GM21717 (cell line): ENCODE results near the gene MPDU1.

Source experiments
- ATAC-seq: cut with Tn5 transposase; IDR thresholded peaks from one replicate; pipeline ENCODE4 v1.9.1; 2021; ENCODE audit warnings: mild to moderate bottlenecking, moderate library complexity; ENCODE audit not compliant: unreplicated experiment

The MPDU1 gene

DNA sequence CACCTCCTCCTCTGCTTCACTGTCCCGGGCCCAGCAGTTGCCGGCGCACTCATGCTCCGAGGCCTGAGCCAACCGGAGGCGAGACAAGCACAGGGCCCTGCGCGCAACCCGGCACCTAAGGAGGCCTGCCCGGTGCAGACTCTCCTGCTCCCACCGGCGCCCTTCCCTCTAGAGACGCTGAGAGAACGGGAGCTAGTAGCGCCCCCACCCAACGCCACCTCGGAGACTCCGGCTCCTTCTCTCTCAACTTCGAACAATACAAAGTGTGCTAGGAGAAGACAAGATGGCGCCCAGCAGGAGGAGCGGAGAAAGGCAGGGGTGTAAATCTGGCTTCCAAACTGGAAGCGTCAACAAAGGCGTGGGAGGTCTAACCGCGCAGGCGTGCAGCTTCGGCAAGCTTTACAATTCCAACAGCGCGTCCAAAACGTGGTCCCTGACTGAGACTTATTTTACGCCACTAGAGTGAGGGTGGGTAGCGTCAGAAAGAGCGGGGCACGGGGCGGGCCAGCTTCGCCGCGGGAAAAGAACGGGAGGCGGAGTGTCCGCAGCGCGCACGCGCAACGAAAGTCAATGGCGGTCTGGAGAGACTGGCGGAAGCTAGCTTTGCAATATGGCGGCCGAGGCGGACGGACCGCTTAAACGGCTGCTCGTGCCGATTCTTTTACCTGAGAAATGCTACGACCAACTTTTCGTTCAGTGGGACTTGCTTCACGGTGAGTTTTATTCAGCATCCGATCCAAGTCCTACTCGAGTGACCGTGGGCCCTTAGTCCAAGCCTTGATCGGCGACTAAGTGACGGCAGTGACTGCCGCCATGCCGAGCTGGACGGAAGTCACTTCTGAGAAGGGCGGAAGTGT lies at the start of gene MPDU1:
Gene MPDU1 (plus strand): TSS at position 600 of the 857 bp plus-strand sequence. CDS start 11 bp downstream, at position 611.
- peak; percentile 57 for ATAC-seq

DNA sequence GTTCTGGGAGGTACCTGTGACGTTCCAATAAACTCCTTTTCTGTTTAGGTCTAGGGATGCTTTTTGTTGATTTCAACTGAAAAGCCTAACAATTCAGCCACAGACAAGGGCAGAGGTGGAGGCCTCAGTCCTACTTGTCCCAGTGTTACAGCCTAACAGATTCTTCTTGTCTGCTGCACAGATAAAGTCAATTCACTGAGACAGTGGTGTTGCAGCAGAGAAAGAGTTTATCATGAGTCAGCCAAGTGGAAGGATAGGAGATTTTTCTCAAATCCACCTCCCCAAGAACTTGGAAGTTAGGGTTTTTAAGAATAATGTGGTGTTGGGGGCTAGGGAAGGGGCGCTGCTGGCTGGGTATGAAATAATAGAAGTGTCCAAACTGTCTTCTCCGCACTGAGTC lies 45.6 kb upstream of the MPDU1 start:
- ATAC-seq, result no peak

DNA sequence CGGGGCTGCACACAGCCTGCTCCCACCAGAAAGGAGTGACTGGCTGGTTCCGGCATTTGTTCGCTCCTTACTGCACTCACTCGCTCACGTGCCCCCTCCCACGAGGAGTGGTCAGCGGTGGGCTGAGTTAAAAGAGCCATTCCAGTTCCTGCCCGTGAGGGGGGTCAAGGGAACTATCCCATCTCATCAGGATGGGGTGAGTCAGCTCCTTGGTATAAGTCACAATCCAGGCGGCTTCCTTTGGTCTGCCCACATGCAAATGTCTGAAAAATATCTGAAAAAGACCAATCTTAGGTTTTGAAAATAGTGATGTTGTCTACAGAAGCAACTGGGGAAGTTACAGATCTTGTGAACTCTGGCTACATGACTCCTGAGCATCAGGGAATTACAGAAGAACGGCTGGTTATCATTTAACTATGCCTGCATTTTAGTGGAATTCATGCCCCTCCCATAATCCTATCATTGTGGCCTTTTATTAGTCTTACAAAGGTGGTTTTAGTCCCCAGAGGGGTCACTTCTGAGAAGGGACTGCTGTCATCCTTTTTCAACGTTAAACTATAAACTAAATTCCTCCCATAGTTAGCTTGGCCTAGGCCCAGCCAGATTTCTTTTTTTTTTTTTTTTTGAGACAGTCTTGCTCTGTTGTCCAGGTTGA lies 44.6 kb upstream of the MPDU1 start:
- ATAC-seq, result no peak

DNA sequence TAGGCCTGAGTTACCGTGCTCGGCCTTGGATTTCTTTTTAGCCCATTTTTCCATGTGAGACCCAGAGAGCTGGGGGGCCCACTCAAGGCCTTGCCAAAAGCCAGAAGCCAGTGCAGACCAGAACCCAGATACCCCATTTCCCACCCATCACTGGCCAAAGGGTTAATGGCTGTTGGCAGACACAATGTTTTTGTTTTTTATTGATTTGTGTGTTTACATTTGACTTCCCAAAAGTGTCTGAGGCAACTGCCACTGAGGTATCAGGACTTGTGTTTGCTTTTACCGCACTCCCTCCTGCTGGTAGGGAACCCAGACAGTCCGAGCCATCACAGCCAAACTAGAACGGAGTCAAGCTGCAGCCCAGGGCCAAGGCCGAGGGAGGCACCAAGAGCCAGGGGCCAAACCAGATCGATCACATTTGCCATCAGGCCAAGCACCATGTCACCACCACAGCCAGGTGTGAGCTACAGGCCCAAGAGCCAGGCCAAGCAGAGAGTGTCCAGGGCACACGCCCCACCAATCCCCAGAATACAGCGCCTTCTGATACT lies 42.5 kb upstream of the MPDU1 start:
- ATAC-seq, result no peak

DNA sequence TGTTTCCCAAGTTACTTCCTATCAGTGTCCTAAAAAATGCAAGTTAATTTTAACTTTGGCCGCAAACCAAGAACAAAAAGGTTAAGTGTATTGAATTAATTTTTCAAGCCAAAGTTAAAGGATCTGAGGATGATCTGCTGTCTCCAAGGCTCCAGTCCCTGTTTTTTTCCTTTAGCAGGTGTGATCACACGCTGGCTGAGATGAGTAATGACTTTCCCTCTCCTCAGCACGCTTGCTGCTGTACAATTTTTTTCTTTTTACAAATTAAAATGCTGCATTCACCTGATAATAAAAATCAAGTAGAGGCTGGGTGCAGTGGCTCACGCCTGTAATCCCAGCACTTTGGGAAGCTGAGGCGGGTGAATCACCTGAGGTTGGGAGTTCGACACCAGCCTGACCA lies 38.7 kb upstream of the MPDU1 start:
- no peak for ATAC-seq

DNA sequence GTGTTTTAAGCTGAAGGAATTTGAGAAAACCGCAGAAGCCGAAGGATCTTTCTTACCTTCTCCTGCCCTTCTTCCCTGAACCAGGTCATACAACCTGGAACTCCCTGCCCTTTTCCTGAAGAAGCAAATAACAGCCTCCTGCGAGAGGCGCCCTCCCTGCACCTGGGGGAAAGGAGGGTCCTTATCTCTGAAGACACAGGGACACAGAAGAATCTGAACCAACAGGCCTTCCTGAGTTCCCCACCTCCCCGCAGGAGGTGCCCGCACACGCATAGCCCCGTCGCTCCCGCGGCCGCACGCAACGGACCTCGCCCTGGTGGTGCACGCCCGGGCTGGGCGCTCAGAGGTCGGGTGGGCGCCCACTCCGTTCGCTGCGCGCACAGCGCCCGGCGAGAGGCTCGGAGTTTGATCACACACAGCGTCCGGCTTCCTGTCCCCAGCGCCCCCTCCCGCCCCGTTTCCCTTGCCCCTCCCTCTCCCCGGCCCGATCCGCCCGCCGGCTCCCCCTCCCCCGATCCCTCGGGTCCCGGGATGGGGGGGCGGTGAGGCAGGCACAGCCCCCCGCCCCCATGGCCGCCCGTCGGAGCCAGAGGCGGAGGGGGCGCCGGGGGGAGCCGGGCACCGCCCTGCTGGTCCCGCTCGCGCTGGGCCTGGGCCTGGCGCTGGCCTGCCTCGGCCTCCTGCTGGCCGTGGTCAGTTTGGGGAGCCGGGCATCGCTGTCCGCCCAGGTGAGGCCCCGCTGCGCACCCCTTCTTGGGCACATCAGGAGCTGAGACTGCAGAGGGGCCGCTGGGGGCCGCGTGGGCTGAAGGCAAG lies 34.9 kb upstream of the MPDU1 start, which contains the start of gene TNFSF12:
Gene TNFSF12 (plus strand): TSS at position 474 of the 816 bp plus-strand sequence. CDS start 96 bp downstream, at position 570.
- ATAC-seq, result no peak

DNA sequence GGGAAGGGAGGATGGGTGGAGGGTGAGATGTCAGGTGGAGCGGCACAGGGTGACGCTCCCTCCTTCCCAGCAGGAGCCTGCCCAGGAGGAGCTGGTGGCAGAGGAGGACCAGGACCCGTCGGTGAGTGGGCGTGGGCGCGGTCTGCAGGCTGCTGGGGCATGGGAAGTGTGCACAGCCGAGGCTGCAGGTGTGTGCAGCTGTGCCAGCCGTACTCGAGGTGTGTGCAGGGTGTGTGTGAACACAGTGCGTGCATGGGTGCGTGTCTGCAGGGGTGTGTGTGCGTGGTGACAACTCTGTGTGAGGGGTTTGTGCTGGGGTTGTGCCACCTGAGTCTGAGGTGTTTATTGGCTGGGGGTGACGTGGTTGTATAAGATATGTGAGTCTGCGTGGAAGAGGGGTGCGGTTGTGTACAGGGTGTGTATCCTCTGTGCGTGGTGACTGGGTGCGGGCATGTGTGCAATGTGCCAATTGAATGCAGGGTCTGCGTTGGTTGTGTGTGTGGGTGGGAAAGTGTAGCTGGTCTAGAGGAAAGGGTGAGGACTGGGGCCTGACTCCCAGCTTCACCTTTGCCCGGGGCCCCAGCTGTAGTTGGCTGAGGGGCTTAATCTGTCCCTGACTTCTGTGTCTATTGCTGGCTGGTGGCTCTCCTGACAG lies 34.1 kb upstream of the MPDU1 start:
- no peak for ATAC-seq

DNA sequence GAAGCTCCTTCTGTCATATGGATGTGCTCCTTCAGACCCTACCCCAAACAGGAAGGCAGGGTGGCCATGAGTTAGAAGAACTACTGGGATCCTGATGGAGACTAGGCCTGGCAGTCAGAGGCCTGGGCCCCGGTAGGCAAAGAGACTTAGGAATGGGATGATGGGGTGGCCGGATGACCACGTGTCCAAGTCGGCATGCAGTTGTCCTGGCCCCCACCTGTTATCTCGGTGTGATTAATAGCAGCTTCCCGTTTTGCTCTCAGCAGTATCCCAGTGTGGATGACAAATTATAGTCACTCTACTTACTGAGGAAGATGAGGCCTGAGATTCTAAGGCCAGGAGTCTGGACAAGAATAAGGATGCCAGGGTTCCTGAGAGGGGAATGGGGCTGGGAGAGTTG lies 33.3 kb upstream of the MPDU1 start:
- ATAC-seq, result no peak

DNA sequence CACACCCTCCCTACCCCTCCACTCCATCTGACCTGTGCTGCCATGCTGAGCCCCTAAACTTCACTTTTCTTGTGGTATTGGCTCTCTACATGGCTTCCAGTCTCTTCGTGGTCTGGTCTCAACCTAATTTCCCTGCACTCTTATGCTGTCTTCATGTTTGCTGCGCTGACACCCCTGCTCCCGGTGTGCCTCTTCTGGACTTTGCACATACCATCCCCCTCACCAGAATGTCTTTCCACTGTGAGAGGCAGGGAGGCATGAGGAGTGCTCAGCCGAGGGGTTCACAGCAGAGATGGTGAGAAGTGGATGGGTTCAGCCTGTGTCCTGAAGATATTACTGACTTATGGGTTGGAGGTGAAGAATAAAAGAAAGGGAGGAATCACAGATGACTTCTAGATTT lies 32.3 kb upstream of the MPDU1 start:
- ATAC-seq, result no peak

DNA sequence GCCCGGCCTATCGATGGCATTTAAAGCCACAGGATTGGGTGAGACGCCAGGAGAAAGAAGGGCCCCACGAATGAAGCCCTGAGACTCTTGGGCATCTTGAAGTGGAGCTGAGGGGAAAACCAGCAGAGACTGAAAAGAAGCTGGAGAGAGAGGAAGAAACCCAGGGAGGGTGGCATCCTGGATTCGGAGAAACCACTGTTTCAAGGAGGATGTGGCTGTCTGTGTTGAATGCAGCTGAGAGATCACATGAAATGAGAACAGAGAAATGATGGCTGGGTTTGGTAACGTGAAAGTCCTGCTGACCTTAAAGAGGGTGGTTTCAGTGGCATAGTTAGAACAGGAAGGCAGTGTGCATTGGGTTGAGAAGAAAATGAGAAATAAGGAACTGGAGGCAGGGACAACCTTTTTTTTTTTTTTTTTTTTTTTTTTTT lies 31.0 kb upstream of the MPDU1 start:
- ATAC-seq, result peak; percentile 52

DNA sequence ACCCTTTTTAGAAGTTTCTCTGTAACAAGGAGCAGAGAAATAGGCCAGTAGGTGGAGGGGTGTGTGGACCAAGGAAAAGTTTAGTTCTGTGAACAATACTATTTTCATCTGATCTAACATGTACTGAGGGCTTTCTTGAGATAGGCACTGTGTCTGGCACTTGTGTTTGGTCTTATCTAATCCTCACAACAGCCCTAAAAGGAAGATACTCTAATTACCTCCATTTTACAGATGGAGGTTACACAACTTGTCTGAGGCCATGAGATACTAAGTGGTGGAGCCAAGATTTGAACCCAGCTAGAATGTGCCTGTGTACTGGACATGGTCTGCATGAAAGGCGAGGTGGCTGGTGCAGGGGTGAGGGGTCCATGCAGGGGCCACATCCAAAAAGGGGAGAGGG lies 30.3 kb upstream of the MPDU1 start:
- ATAC-seq, result no peak

DNA sequence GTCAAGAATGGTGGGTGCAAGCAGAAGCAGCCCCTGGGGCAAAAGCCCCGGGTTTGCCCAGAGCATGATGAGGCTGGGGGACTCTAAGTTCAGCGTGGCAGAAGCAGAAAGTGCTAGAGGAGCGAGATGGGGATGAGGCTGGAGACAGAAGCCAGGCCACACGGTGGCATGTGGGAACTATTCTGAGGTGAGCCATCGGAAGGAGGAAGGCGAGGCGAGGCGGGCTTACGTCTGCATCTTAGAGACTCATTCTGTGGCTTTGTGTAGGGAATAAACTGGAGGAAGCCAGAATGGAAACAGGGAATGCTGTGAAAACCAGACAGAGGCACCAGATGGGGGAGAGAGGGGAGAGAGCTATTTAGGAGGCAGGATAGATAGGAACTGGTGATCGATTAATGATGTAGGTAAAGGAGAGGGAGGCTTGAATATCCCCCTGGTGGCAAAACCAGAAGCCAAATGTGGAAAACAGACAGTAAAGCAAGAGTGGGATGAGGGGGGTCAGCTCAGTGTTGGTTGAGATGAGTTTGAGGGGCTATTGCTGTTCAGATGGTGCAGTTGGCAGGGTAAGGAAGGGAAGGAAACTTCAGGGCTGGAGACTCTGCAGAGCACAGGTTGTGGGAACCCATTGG lies 28.2 kb upstream of the MPDU1 start:
- ATAC-seq, result no peak

DNA sequence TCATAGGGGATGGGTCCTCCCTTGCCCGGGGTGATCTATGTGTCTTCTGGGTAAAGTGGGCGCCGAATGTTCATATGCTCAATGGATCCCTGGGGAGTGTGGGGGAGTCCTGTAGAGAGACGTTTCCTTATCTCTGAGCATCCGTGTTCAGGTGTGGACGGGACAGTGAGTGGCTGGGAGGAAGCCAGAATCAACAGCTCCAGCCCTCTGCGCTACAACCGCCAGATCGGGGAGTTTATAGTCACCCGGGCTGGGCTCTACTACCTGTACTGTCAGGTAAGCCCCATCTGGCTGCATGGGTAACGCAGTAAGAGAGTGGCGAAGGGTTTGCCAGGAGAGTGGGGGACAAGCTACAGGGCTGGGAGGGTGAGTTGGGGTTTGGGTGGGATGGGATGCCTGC lies 27.0 kb upstream of the MPDU1 start:
- ATAC-seq, result no peak

DNA sequence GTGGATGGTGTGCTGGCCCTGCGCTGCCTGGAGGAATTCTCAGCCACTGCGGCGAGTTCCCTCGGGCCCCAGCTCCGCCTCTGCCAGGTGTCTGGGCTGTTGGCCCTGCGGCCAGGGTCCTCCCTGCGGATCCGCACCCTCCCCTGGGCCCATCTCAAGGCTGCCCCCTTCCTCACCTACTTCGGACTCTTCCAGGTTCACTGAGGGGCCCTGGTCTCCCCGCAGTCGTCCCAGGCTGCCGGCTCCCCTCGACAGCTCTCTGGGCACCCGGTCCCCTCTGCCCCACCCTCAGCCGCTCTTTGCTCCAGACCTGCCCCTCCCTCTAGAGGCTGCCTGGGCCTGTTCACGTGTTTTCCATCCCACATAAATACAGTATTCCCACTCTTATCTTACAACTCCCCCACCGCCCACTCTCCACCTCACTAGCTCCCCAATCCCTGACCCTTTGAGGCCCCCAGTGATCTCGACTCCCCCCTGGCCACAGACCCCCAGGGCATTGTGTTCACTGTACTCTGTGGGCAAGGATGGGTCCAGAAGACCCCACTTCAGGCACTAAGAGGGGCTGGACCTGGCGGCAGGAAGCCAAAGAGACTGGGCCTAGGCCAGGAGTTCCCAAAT lies 26.4 kb upstream of the MPDU1 start:
- ATAC-seq, result no peak

DNA sequence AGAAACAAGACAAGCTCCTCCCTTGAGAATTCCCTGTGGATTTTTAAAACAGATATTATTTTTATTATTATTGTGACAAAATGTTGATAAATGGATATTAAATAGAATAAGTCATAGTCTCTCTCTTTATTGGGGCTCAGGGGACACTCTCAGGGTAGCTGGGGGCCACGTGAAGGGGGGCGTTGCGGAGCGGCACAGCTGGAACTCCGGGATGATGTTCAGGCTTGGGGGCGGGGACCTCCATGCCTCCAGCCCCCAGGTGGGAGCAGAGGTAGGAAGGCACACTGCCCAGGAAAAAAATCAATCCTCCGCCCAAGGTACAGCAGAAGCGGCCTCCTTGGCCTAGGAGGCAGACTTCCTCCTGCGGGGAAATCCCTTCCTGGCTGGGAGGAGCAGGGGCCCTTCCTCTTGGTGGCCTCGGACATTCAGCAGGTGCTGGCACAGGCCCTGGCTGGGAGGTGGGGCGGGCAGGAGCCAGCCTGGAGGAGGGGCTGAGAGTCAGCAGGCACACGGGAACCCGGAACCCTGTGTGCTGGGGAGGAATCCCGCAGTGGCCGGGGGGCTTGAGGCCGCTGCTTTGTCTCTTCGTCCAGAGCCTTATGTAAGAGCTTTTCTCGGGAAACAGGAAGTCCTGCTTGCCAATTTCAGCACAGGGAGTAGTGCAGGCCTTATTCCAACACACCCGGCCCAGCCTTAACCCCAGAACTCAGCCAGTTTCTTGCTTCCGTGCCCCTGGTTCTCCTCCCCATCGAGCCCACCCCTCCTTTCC lies 25.7 kb upstream of the MPDU1 start:
- no peak for ATAC-seq

DNA sequence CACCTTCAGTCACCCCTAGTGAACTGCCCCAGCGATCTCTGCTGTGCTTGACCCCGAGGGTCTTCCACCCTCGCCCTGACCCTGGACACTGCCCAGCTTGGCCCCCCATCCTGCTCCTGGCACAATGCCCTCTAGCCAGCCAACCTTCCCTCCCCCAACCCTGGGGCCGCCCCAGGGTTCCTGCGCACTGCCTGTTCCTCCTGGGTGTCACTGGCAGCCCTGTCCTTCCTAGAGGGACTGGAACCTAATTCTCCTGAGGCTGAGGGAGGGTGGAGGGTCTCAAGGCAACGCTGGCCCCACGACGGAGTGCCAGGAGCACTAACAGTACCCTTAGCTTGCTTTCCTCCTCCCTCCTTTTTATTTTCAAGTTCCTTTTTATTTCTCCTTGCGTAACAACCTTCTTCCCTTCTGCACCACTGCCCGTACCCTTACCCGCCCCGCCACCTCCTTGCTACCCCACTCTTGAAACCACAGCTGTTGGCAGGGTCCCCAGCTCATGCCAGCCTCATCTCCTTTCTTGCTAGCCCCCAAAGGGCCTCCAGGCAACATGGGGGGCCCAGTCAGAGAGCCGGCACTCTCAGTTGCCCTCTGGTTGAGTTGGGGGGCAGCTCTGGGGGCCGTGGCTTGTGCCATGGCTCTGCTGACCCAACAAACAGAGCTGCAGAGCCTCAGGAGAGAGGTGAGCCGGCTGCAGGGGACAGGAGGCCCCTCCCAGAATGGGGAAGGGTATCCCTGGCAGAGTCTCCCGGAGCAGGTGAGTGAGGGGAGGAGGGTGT lies 24.9 kb upstream of the MPDU1 start, which contains the start of gene TNFSF13:
Gene TNFSF13 (plus strand): TSS at position 207 of the 776 bp plus-strand sequence. CDS start 290 bp downstream, at position 497.
- ATAC-seq, result no peak

DNA sequence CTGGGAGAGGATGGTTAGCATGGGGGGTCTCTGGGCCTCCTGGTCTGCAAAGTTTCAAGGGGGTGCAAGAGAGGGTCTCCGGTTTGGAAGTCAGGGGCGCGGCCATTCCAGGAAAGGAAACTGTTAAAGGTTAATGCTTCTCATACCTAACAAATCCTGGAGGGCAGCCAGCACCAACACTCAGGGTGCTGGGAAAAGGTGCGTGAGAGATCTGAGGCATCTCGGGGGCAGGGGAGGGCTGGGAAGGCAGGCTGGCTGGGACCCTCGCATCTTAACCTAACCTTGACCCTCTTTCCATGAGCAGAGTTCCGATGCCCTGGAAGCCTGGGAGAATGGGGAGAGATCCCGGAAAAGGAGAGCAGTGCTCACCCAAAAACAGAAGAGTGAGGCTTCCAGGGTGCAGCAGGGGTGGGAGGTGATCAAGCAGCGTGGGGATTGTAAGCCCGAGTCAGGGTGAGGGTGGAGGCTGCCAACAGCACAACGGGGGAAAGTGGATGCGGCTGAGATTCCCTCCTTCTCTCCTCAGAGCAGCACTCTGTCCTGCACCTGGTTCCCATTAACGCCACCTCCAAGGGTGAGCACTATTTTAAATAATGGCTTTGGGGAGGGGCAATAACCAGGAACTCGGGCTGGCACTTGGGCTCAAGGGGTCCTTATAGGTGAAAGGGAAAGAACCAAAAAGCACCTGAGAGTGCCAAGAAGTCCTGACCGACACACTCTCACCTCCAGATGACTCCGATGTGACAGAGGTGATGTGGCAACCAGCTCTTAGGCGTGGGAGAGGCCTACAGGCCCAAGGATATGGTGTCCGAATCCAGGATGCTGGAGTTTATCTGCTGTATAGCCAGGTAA lies 24.1 kb upstream of the MPDU1 start:
- no peak for ATAC-seq
